Measurements from ENCODE around the gene GAN.

Gene GAN

DNA sequence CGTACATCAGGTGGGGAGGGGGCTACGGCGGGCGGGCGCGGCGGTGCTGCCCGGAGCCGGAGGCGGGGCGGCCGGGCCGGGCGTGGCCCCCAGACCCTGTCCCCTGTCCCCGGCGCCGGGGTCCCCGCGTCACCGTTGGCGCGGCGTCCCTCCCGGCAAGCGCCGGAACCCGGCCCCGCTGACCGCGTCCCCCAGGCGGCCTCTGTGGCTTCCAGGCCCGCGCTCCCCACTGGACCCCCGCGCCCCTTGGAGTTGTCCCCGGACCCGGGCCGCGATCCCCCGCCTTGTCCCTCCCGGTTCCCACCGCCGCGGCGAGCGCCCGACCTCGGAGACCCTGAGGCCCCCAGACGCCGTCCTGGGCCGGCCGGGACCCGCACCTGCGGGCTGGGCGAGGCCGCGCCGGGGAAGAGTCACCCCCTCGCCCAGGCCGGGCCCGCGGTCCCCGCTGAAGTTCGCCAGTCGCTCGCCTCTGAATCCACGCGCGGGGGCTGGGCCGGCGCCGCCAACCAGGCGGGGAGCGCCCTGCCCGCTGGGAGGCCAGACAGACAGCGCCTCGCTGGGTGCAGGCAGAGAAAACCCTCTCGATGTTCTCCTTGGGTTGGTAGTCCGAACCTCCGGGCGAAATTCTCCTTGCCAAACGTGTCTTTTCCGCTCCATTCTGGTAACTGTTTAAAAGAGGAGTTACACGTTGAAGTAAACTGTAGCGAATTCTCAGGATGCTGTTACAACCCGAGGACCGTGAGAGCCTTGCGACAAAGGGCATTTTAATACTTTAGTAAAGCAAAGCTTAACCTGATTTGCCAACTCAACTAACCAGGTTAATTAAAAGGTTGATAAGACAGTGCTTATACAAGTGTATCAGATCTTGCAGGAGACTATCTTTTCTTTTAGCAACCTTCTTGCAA lies 761 bp downstream of the GAN start:
- DNase-seq (ENCODE audit: low read depth in 1 of 2, low spot score in 1 of 2), result peak; percentile 8 to 19
- TF ChIP-seq SPI1 (IDR thresholded peaks at IDR 0.05; ENCODE audit: borderline replicate concordance, low read depth) (no peak), GABPA (IDR thresholded peaks at IDR 0.05; ENCODE audit: low read depth) (no peak), POLR2AphosphoS5 (IDR thresholded peaks at IDR 0.05; ENCODE audit: low read depth) (no peak), REST (IDR thresholded peaks at IDR 0.05; ENCODE audit: insufficient replicate concordance, low read depth) (no peak)
- TF ChIP-seq, protein P1, sequence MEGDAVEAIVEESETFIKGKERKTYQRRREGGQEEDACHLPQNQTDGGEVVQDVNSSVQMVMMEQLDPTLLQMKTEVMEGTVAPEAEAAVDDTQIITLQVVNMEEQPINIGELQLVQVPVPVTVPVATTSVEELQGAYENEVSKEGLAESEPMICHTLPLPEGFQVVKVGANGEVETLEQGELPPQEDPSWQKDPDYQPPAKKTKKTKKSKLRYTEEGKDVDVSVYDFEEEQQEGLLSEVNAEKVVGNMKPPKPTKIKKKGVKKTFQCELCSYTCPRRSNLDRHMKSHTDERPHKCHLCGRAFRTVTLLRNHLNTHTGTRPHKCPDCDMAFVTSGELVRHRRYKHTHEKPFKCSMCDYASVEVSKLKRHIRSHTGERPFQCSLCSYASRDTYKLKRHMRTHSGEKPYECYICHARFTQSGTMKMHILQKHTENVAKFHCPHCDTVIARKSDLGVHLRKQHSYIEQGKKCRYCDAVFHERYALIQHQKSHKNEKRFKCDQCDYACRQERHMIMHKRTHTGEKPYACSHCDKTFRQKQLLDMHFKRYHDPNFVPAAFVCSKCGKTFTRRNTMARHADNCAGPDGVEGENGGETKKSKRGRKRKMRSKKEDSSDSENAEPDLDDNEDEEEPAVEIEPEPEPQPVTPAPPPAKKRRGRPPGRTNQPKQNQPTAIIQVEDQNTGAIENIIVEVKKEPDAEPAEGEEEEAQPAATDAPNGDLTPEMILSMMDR (IDR thresholded peaks at IDR 0.05; ENCODE audit: insufficient read depth, low read length), result no peak
- Histone ChIP-seq H3K27ac (replicated peaks) (peak overlapping the region; percentile 53), H3K27me3 (ENCODE audit: insufficient read depth, poor library complexity, severe bottlenecking) (no peaks in the 10 kb centered on the region), H3K4me3 (replicated peaks; ENCODE audit: insufficient read depth, low read length) (peak overlapping the region; percentile 65)

GRCh38 chr16:81316176-81316496 lies 1.4 kb downstream of the GAN start:
- H3K27me3 ChIP-seq (ENCODE audit: insufficient read depth, poor library complexity, severe bottlenecking), result no peaks in the 10 kb centered on the region
- no peak for DNase-seq (ENCODE audit: low read depth in 1 of 2, low spot score in 1 of 2)
- no peak for TF ChIP-seq GABPA (IDR thresholded peaks at IDR 0.05; ENCODE audit: low read depth)
- TF ChIP-seq SPI1 (IDR thresholded peaks at IDR 0.05; ENCODE audit: borderline replicate concordance, low read depth), result no peak
- TF ChIP-seq POLR2AphosphoS5 (IDR thresholded peaks at IDR 0.05; ENCODE audit: low read depth), result no peak
- TF ChIP-seq, protein P1 (IDR thresholded peaks at IDR 0.05; ENCODE audit: insufficient read depth, low read length), result no peak
- TF ChIP-seq REST (IDR thresholded peaks at IDR 0.05; ENCODE audit: insufficient replicate concordance, low read depth), result no peak
- H3K27ac ChIP-seq (replicated peaks), result no peak overlapping the region
- peak overlapping the region; percentile 65; the same call in 1 of the 2 replicates for H3K4me3 ChIP-seq (replicated peaks; ENCODE audit: insufficient read depth, low read length)

- no peak overlapping the region for H3K27ac ChIP-seq (replicated peaks)
- no peaks in the 10 kb centered on the region for H3K27me3 ChIP-seq (ENCODE audit: insufficient read depth, poor library complexity, severe bottlenecking)
- no peak overlapping the region for H3K4me3 ChIP-seq (replicated peaks; ENCODE audit: insufficient read depth, low read length)
- DNase-seq (ENCODE audit: low read depth in 1 of 2, low spot score in 1 of 2), result no peak
- TF ChIP-seq POLR2AphosphoS5 (IDR thresholded peaks at IDR 0.05; ENCODE audit: low read depth) (no peak), SPI1 (IDR thresholded peaks at IDR 0.05; ENCODE audit: borderline replicate concordance, low read depth) (no peak), REST (IDR thresholded peaks at IDR 0.05; ENCODE audit: insufficient replicate concordance, low read depth) (no peak), GABPA (IDR thresholded peaks at IDR 0.05; ENCODE audit: low read depth) (no peak)
- TF ChIP-seq, protein P1 (IDR thresholded peaks at IDR 0.05; ENCODE audit: insufficient read depth, low read length), result no peak
These were observed 3.9 kb downstream of the GAN start for GRCh38 chr16:81318711-81319110.

Data from HL-60 (cell line).